RCC 7860 (cell line): ENCODE results near the gene RALY.
A peak's percentile ranks its signal among the peaks of the same experiment; 100 is the strongest.

Experiments used
- DNase-seq: peaks from one replicate; pipeline ENCODE4 v3.0.0-alpha.2; 2015; ENCODE audit warnings: low spot score
- FAIRE-seq: peaks from 2 replicates; lab custom pipeline; 2012; peaks lifted over from hg19 to GRCh38; lab: Jason Lieb, UNC

Gene RALY

GRCh38 chr20:34045930-34046725 lies 52.4 kb downstream of the RALY start:
- no peak for FAIRE-seq
- no peak for DNase-seq

GRCh38 chr20:34047010-34047687 lies 53.4 kb downstream of the RALY start:
- no peak for DNase-seq
- FAIRE-seq: no peak

GRCh38 chr20:34047917-34048316 lies 54.2 kb downstream of the RALY start:
- DNase-seq (no peak), FAIRE-seq (no peak)

- FAIRE-seq: no peak
- no peak for DNase-seq
These were observed 55.7 kb downstream of the RALY start for GRCh38 chr20:34049389-34049788.

- DNase-seq (no peak), FAIRE-seq (no peak)
These were observed 56.4 kb downstream of the RALY start for GRCh38 chr20:34049897-34050695.

- FAIRE-seq (no peak), DNase-seq (no peak)
These were observed 58.7 kb downstream of the RALY start for GRCh38 chr20:34052414-34052813.

GRCh38 chr20:34055290-34055689 lies 61.6 kb downstream of the RALY start:
- FAIRE-seq (no peak), DNase-seq (no peak)

GRCh38 chr20:34058831-34059230 lies 65.1 kb downstream of the RALY start:
- DNase-seq (peak; percentile 42), FAIRE-seq (no peak)

GRCh38 chr20:34060970-34061369 lies 67.3 kb downstream of the RALY start:
- DNase-seq (no peak), FAIRE-seq (no peak)

GRCh38 chr20:34061695-34062094 lies 68.0 kb downstream of the RALY start:
- FAIRE-seq: no peak
- no peak for DNase-seq

GRCh38 chr20:34062570-34063482 lies 69.1 kb downstream of the RALY start:
- FAIRE-seq: no peak
- DNase-seq: no peak

- FAIRE-seq (no peak), DNase-seq (no peak)
These were observed 70.6 kb downstream of the RALY start for GRCh38 chr20:34064286-34064685.

GRCh38 chr20:34065260-34065659 lies 71.5 kb downstream of the RALY start:
- no peak for FAIRE-seq
- no peak for DNase-seq

- DNase-seq (no peak), FAIRE-seq (no peak)
These were observed 72.9 kb downstream of the RALY start for GRCh38 chr20:34066476-34067090.

GRCh38 chr20:34068001-34068400 lies 74.3 kb downstream of the RALY start:
- FAIRE-seq (no peak), DNase-seq (no peak)

GRCh38 chr20:34069341-34070078 lies 75.8 kb downstream of the RALY start:
- DNase-seq (peak; percentile 60), FAIRE-seq (peak; percentile 69)

GRCh38 chr20:34070079-34070439 lies 76.3 kb downstream of the RALY start:
- FAIRE-seq (no peak), DNase-seq (no peak)

GRCh38 chr20:34070859-34071258 lies 77.1 kb downstream of the RALY start:
- DNase-seq (no peak), FAIRE-seq (no peak)

GRCh38 chr20:34072076-34072475 lies 78.4 kb downstream of the RALY start:
- no peak for FAIRE-seq

More at GRCh38 chr20:34072076-34072475, 78.4 kb downstream of the RALY start:
- no peak for DNase-seq
